NT2/D1 (cell line): ENCODE measurements around the gene AMPD2.

Source experiments
- DNase-seq: peaks from one replicate; pipeline ENCODE4 v3.0.0-alpha.2; 2011; ENCODE audit warnings: low read depth, low spot score
- H3K27me3 ChIP-seq: 2 replicates; pipeline ENCODE4 v1.6.0; 2011; ENCODE audit warnings: mild to moderate bottlenecking; ENCODE audit not compliant: insufficient read length, insufficient read depth
- H3K36me3 ChIP-seq: 2 replicates; pipeline ENCODE4 v1.6.1; 2011; ENCODE audit warnings: mild to moderate bottlenecking, low read length, mixed read lengths; ENCODE audit not compliant: insufficient read depth, insufficient read length
- H3K4me1 ChIP-seq: 2 replicates; pipeline ENCODE4 v1.5.1; 2011; ENCODE audit not compliant: insufficient read depth, insufficient read length
- H3K4me3 ChIP-seq: 2 replicates; pipeline ENCODE4 v1.5.1; 2011; ENCODE audit warnings: low read depth; ENCODE audit not compliant: insufficient read length
- H3K9ac ChIP-seq: 2 replicates; pipeline ENCODE4 v1.6.0; 2011; ENCODE audit warnings: low read depth; ENCODE audit not compliant: insufficient read length
- H3K9me3 ChIP-seq: 2 replicates; pipeline ENCODE4 v1.5.1; 2011; ENCODE audit warnings: mild to moderate bottlenecking, low read length; ENCODE audit not compliant: insufficient read depth
- SUZ12 ChIP-seq: IDR thresholded peaks from 2 replicates; pipeline ENCODE4 v1.6.1; 2011; ENCODE audit not compliant: insufficient read length, insufficient read depth; ENCODE audit errors: extremely low read depth
- YY1 ChIP-seq: IDR thresholded peaks from 2 replicates; pipeline ENCODE4 v1.6.1; 2011; ENCODE audit not compliant: insufficient read length, insufficient read depth
- ZNF274 ChIP-seq: IDR thresholded peaks from 2 replicates; pipeline ENCODE4 v1.6.1; 2011; ENCODE audit warnings: mild to moderate bottlenecking, low read depth, low read length

AMPD2 gene

GRCh38 chr1:109605381-109605780 lies 14.3 kb upstream of the AMPD2 start:
- no peak for DNase-seq
- no peaks in the 10 kb centered on the region for H3K9me3 ChIP-seq
- peaks cover 5% of the 10 kb centered on the region for H3K4me1 ChIP-seq
- no peaks in the 10 kb centered on the region for H3K27me3 ChIP-seq
- H3K9ac ChIP-seq = no peak overlapping the region
- no peak overlapping the region for H3K4me3 ChIP-seq
- TF ChIP-seq YY1 (no peak), SUZ12 (no peak), ZNF274 (no peak)
- H3K36me3 ChIP-seq = no peaks in the 10 kb centered on the region

DNA sequence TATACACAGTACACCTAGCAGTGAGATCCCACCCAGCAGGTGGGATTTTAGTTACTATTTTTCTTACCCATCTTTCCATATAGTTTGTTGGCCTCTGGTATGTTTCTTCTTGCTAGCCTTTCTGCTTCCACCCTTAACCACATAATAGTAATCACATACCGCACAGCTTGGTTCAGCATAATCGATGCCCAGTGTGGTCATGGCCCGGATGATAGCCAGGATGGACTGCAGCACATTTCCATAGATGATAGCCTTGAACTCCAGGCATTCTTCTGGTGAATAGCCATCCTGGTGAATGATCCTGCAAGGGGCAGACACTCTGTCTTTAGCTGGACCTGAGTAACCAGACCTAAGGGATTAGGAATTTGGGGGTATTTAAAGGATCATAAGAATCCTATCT lies 9.8 kb upstream of the AMPD2 start:
- H3K4me3 ChIP-seq = no peak overlapping the region
- peaks cover 13% of the 10 kb centered on the region for H3K4me1 ChIP-seq
- no peaks in the 10 kb centered on the region for H3K36me3 ChIP-seq
- no peak overlapping the region for H3K9ac ChIP-seq
- no peak for TF ChIP-seq SUZ12
- no peak for TF ChIP-seq YY1
- TF ChIP-seq ZNF274 = no peak
- DNase-seq = no peak
- H3K9me3 ChIP-seq = no peaks in the 10 kb centered on the region
- no peaks in the 10 kb centered on the region for H3K27me3 ChIP-seq

DNA sequence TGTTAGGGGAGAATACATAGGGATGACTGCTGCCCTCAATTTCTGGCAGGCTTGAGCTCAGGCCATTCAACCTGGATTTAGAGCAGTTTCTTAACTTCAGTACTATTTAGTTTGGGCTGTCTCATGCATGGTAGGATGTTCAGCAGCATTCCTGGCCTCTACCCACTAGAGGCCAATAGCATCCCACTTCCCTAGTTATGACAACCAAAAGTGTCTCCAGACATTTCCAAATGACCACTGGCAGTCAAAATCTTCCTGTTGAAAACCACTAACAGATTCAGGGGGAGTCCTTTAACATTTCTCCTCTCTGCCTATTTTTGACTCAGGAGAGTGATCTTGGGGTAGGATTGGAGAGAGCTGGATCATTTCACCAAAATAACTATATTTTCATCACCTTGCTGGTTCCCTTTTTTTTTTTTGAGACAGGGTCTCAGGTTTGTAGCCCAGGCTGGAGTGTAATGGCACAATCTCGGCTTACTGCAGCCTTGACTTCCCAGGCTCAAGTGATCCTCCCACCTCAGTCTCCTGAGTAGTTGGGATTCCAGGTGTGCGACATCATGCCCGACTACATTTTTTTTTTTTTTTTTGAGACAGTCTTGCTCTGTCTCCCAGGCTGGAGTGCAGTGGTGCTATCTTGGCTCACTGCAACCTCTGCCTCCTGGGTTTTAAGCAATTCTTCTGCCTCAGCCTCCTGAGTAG lies 8.9 kb upstream of the AMPD2 start:
- H3K9me3 ChIP-seq = no peaks in the 10 kb centered on the region
- TF ChIP-seq SUZ12 (no peak), YY1 (no peak), ZNF274 (no peak)
- H3K4me3 ChIP-seq = no peak overlapping the region
- peak; percentile 71 for DNase-seq
- no peak overlapping the region for H3K9ac ChIP-seq
- no peaks in the 10 kb centered on the region for H3K27me3 ChIP-seq
- H3K4me1 ChIP-seq = peaks cover 13% of the 10 kb centered on the region
- H3K36me3 ChIP-seq = no peaks in the 10 kb centered on the region

- Histone ChIP-seq H3K36me3 (no peaks in the 10 kb centered on the region), H3K9ac (no peak overlapping the region), H3K4me3 (no peak overlapping the region), H3K9me3 (no peaks in the 10 kb centered on the region), H3K4me1 (peaks cover 13% of the 10 kb centered on the region), H3K27me3 (no peaks in the 10 kb centered on the region)
- TF ChIP-seq SUZ12 = no peak
- no peak for TF ChIP-seq ZNF274
- no peak for TF ChIP-seq YY1
- DNase-seq = no peak
Observed at GRCh38 chr1:109611308-109611990, 8.2 kb upstream of the AMPD2 start.

DNA sequence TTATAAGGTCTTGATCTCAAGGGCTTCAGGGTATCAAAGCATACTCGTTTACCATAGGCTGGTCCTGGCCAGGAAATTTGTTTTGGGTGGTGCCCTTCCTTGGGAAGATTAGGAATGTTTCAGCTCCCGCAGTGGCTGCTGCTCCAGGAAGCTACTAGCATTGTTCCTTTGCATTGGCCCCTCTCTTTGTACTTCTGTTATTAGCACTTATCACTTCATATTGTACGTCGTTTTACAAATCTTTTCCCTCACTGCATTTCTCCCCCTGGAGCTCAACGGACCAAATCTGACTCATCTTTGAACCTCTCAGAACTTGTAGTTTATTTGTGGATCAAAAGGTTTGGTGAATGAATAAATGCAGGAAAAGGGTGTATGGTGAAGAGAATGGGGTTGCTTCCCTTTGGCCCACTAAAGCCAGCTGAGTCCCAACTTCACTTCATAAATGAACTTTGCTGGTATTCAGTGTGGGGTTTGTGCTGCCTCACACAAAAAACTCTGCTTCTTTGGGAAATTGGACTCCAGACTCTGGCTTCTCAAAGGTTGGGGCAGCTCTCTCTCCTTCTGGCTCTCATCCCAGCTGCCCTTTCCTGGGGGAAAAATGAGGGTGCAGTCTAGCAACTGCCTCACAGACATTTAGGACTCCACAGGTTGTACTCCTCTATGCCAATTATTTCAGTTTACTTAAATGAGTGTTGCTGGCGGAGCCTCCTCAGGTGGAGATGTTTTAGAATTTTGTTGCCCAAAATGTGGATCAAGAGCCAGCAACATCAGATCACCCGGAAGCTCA lies 6.1 kb upstream of the AMPD2 start:
- no peaks in the 10 kb centered on the region for H3K9me3 ChIP-seq
- H3K4me3 ChIP-seq = no peak overlapping the region
- no peaks in the 10 kb centered on the region for H3K36me3 ChIP-seq
- H3K4me1 ChIP-seq = peaks cover 13% of the 10 kb centered on the region
- no peak for DNase-seq
- TF ChIP-seq ZNF274 = no peak
- TF ChIP-seq SUZ12 = no peak
- TF ChIP-seq YY1 = no peak
- no peak overlapping the region for H3K9ac ChIP-seq
- no peaks in the 10 kb centered on the region for H3K27me3 ChIP-seq

DNA sequence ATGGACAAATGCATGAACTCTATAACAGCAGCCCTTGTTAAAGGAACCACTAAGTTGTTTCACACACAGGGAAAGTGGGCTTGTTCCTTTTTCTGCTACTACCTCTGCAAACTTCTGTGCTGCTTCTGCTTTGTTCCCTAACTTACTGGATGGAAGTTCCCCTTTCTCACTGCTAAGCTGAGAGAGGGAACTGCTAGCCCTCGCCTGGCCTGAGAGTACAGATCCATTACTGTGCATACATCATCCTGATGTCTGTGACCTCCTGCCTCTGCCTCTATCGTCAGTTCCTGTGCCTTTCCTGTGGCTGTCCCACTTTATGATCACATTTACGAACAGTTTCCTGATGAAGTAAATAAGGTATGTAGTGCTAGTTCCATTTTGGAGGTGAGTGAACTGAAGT lies 3.8 kb upstream of the AMPD2 start:
- DNase-seq = no peak
- Histone ChIP-seq H3K9ac (no peak overlapping the region), H3K4me3 (no peak overlapping the region), H3K27me3 (no peaks in the 10 kb centered on the region), H3K9me3 (no peaks in the 10 kb centered on the region), H3K4me1 (peaks cover 6% of the 10 kb centered on the region), H3K36me3 (no peaks in the 10 kb centered on the region)
- TF ChIP-seq SUZ12 (no peak), ZNF274 (no peak)

DNA sequence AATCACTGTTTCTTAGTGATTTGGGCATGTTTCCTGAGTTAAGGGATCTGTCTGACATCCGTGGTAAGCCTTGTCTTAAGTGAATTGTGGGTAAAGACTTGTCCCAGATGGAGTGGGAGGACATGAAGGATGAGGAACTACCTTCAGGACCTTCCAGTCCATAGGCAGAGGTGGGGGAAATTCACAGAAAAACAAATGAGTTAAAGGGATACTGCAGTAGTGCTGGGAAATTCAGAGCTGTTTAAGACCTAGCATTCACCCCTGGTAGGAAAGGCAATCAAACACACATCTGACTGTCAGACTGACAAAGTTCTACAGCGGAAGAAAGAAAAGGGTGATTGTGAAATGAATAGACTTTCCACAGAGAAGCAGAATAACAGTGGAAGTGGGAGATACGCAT lies 3.2 kb upstream of the AMPD2 start:
- H3K4me3 ChIP-seq = no peak overlapping the region
- no peak for DNase-seq
- H3K9me3 ChIP-seq = no peaks in the 10 kb centered on the region
- H3K36me3 ChIP-seq = peaks cover 1% of the 10 kb centered on the region
- no peaks in the 10 kb centered on the region for H3K27me3 ChIP-seq
- TF ChIP-seq YY1 = no peak
- no peak for TF ChIP-seq ZNF274
- no peak for TF ChIP-seq SUZ12
- no peak overlapping the region for H3K9ac ChIP-seq
- peaks cover 4% of the 10 kb centered on the region for H3K4me1 ChIP-seq
